PC-3 (cell line): ENCODE measurements around the gene XK.

Source experiments
- EZH2 ChIP-seq: fragments of 300-600 bp; sonication (generic); IDR thresholded peaks from one replicate; pipeline ENCODE4 v1.6.1; 2017; ENCODE audit warnings: antibody characterized with exemption, mild to moderate bottlenecking, low read length; ENCODE audit not compliant: unreplicated experiment
- TF ChIP-seq, protein P1 (sequence below): fragments of 300-600 bp; sonication (generic); conservative IDR thresholded peaks from 2 replicates; pipeline ENCODE4 v1.5.1; 2017; ENCODE audit warnings: antibody characterized with exemption, low read depth, mild to moderate bottlenecking, low read length

DNA sequence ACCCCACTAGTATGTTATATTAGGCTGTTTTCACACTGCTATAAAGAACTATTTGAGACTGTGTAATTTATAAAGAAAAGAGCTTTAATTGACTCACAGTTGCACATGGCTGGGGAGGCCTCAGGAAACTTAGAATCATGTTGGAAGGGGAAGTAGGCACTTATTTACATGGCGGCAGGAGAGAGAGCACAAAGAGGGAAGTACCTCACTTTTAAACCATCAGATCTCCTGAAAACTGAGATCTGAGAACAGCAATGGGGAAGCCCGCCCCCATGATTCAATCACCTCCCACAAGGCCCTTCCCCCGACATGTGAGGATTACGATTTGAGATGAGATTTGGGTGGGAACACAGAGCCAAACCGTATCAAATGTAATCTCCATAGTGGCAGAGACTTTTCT is 45.4 kb upstream of the XK start:
- TF ChIP-seq, protein P1, sequence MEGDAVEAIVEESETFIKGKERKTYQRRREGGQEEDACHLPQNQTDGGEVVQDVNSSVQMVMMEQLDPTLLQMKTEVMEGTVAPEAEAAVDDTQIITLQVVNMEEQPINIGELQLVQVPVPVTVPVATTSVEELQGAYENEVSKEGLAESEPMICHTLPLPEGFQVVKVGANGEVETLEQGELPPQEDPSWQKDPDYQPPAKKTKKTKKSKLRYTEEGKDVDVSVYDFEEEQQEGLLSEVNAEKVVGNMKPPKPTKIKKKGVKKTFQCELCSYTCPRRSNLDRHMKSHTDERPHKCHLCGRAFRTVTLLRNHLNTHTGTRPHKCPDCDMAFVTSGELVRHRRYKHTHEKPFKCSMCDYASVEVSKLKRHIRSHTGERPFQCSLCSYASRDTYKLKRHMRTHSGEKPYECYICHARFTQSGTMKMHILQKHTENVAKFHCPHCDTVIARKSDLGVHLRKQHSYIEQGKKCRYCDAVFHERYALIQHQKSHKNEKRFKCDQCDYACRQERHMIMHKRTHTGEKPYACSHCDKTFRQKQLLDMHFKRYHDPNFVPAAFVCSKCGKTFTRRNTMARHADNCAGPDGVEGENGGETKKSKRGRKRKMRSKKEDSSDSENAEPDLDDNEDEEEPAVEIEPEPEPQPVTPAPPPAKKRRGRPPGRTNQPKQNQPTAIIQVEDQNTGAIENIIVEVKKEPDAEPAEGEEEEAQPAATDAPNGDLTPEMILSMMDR = no peak
- no peak for TF ChIP-seq EZH2
